SK-N-SH (cell line): ENCODE results near the gene CADM1. TPM values are rescaled to one million over a fixed set of nuclear protein-coding genes. Genes with fewer than 3 reads are reported as not detected.
A peak's percentile ranks its signal among the peaks of the same experiment; 100 is the strongest.

ENCODE experiments used
- CTCF ChIA-PET: fragments of 300-600, 350-600 bp; formaldehyde crosslinking; extraction: SDS; loops from one replicate; lab custom pipeline; 2021; lab: Yijun Ruan, JAX
- POLR2A ChIA-PET: fragments of 350-600 bp; sonication (Branson Sonifier 250); formaldehyde crosslinking; extraction: SDS; loops from one replicate; lab custom pipeline; 2020; ENCODE audit warnings: antibody characterized with exemption, inconsistent platforms; lab: Yijun Ruan, JAX
- DNase-seq: peaks from one replicate; pipeline ENCODE4 v3.0.0; 2012
- H2AFZ ChIP-seq: fragments of 200-600 bp; sonication (generic); 2 replicates; pipeline ENCODE4 v1.8.1; 2016; ENCODE audit warnings: antibody characterized with exemption, mild to moderate bottlenecking, low read depth
- H3F3A ChIP-seq: fragments of 200-600 bp; sonication (generic); replicated peaks from 2 replicates; pipeline ENCODE3; 2016; ENCODE audit warnings: antibody characterized with exemption, mild to moderate bottlenecking; ENCODE audit not compliant: insufficient read depth
- H3K27ac ChIP-seq, 2 experiments: fragments of 200-500 bp in 1 of 2; fragments of 200-600 bp in 1 of 2; sonication (Bioruptor generic) in 1 of 2; sonication (generic), shearing (Covaris generic) in 1 of 2; 2 replicates each; pipeline versions ENCODE4 v1.5.1 to v1.6.1; 2014 to 2016; ENCODE audit warnings: low read depth in 2 of 2, inconsistent platforms in 1 of 2, low read length in 1 of 2, mild to moderate bottlenecking in 1 of 2, mixed read lengths in 1 of 2
- H3K27me3 ChIP-seq: fragments of 200-600 bp; sonication (generic), shearing (Covaris generic); 2 replicates; pipeline ENCODE4 v1.6.1; 2016; ENCODE audit warnings: mixed run types; ENCODE audit not compliant: insufficient read depth
- H3K36me3 ChIP-seq, 2 experiments: fragments of 200-500 bp in 1 of 2; fragments of 200-600 bp in 1 of 2; sonication (Bioruptor generic) in 1 of 2; sonication (generic) in 1 of 2; replicated peaks in 1 of 2; 2 replicates each; pipeline versions ENCODE3 to v1.5.1; 2014 to 2016; ENCODE audit warnings: low read length in 1 of 2, mild to moderate bottlenecking in 1 of 2; ENCODE audit not compliant: insufficient read depth in 2 of 2, control insufficient read depth in 1 of 2
- H3K4me1 ChIP-seq, 2 experiments: fragments of 200-500 bp in 1 of 2; fragments of 200-600 bp in 1 of 2; sonication (Bioruptor generic) in 1 of 2; sonication (generic), shearing (Covaris generic) in 1 of 2; 2 replicates each; pipeline versions ENCODE4 v1.5.1 to v1.6.1; 2014 to 2016; ENCODE audit warnings: low read depth in 1 of 2, low read length in 1 of 2, mixed run types in 1 of 2; ENCODE audit not compliant: insufficient read depth in 2 of 2, control insufficient read depth in 1 of 2
- H3K4me2 ChIP-seq: fragments of 200-600 bp; sonication (generic), shearing (Covaris generic); 2 replicates; pipeline ENCODE4 v1.6.1; 2017; ENCODE audit warnings: mixed run types
- H3K4me3 ChIP-seq, 2 experiments: fragments of 200-500 bp in 1 of 2; fragments of 200-600 bp in 1 of 2; sonication (Bioruptor generic) in 1 of 2; sonication (generic), shearing (Covaris generic) in 1 of 2; 2 replicates each; pipeline versions ENCODE4 v1.5.1 to v1.8.1; 2014 to 2016; ENCODE audit warnings: low read depth in 2 of 2, inconsistent platforms in 1 of 2, low read length in 1 of 2, mild to moderate bottlenecking in 1 of 2, mixed read lengths in 1 of 2, moderate library complexity in 1 of 2
- H3K79me2 ChIP-seq: fragments of 200-600 bp; sonication (generic); 2 replicates; pipeline ENCODE4 v1.8.1; 2017; ENCODE audit warnings: mild to moderate bottlenecking; ENCODE audit not compliant: insufficient read depth
- H3K9ac ChIP-seq: fragments of 200-600 bp; sonication (generic); 2 replicates; pipeline ENCODE4 v1.6.1; 2017; ENCODE audit warnings: mixed run types
- H3K9me2 ChIP-seq: fragments of 200-600 bp; sonication (generic); 2 replicates; pipeline ENCODE4 v1.6.1; 2017; ENCODE audit warnings: mixed run types
- H3K9me3 ChIP-seq: fragments of 200-600 bp; sonication (generic); 2 replicates; pipeline ENCODE4 v1.6.1; 2017; ENCODE audit warnings: mixed run types, mild to moderate bottlenecking, moderate library complexity
- H4K20me1 ChIP-seq: fragments of 200-600 bp; sonication (generic); 2 replicates; pipeline ENCODE4 v1.6.1; 2017; ENCODE audit warnings: mild to moderate bottlenecking, mixed run types; ENCODE audit not compliant: insufficient read depth
- CTCF ChIP-seq: fragments of 200-600 bp; sonication (generic); IDR thresholded peaks from 2 replicates; pipeline ENCODE4 v1.6.1; 2017; ENCODE audit warnings: antibody characterized with exemption, mild to moderate bottlenecking, moderate library complexity
- ELF1 ChIP-seq: IDR thresholded peaks from 2 replicates; pipeline ENCODE4 v1.4.0; 2012
- EZH2phosphoT487 ChIP-seq: fragments of 200-600 bp; sonication (generic); IDR thresholded peaks from 2 replicates; pipeline ENCODE4 v1.6.1; 2017; ENCODE audit warnings: low read depth, mixed run types, mild to moderate bottlenecking, antibody characterized with exemption, moderate library complexity, borderline replicate concordance
- GATA2 ChIP-seq: sonication (generic); formaldehyde crosslinking; IDR thresholded peaks from 2 replicates; pipeline ENCODE4 v1.5.0; 2020; ENCODE audit warnings: mild to moderate bottlenecking, missing genetic modification reagents
- IRF3 ChIP-seq: fragments of 150-350 bp; IDR thresholded peaks from 2 replicates; pipeline ENCODE4 v1.6.1; 2016; ENCODE audit warnings: mild to moderate bottlenecking, low read depth, low read length
- MEF2A ChIP-seq: IDR thresholded peaks from 2 replicates; pipeline ENCODE4 v1.4.0; 2012; ENCODE audit warnings: low read depth, borderline replicate concordance
- NFIC ChIP-seq: IDR thresholded peaks from 2 replicates; pipeline ENCODE4 v1.4.0; 2012; ENCODE audit warnings: borderline replicate concordance
- NRF1 ChIP-seq: IDR thresholded peaks from 2 replicates; pipeline ENCODE4 v1.6.1; 2012; ENCODE audit warnings: low read depth, mild to moderate bottlenecking, low read length
- RAD21 ChIP-seq: IDR thresholded peaks from 2 replicates; pipeline ENCODE4 v1.6.1; 2012; ENCODE audit warnings: mild to moderate bottlenecking, low read length
- SMC3 ChIP-seq: IDR thresholded peaks from 2 replicates; pipeline ENCODE4 v1.6.1; 2012; ENCODE audit warnings: low read depth, low read length, improper control_type of control experiment
- TCF12 ChIP-seq: IDR thresholded peaks from 2 replicates; pipeline ENCODE4 v1.4.0; 2012
- USF1 ChIP-seq: IDR thresholded peaks from 2 replicates; pipeline ENCODE4 v1.4.0; 2012; ENCODE audit warnings: low read depth, borderline replicate concordance
- USF2 ChIP-seq: fragments of 150-350 bp; IDR thresholded peaks from 2 replicates; pipeline ENCODE4 v1.6.1; 2017; ENCODE audit warnings: antibody characterized with exemption, low read length, low read depth, borderline replicate concordance
- YY1 ChIP-seq: IDR thresholded peaks from 2 replicates; pipeline ENCODE4 v1.4.0; 2012; ENCODE audit warnings: low read depth, mild to moderate bottlenecking
- ZBTB33 ChIP-seq: IDR thresholded peaks from 2 replicates; pipeline ENCODE4 v1.4.0; 2012; ENCODE audit warnings: low read depth, borderline replicate concordance
- WGBS: methylation state at CpG from one replicate; pipeline ENCODE4 v1.1.6; 2017; ENCODE audit warnings: low lambda C conversion rate; 5-methylcytosine and 5-hydroxymethylcytosine counted together
- polyA plus RNA-seq, 3 experiments: library from polyadenylated mRNA; depleted of rRNA; stranded (reverse); fragments of >200 nt; gene quantifications; 2 replicates each; pipeline ENCODE4 v1.2.3, GENCODE V29; 2012

CADM1 gene
- polyA plus RNA-seq, 1 of the 3 experiments (the other 2 are of a cell fraction): 7.9 TPM

GRCh38 chr11:115334932-115335788 lies 169.1 kb downstream of the CADM1 start:
- ChIA-PET CTCF (interaction anchor here (0.6 to 2.3 kb wide), 25 partner anchors 10 to 743 kb away, joined by 3 to 22 read pairs (median 3); no protein-coding TSS in a partner anchor), POLR2A (interaction anchor here (0.7 kb wide), 1 partner anchor 168 kb away, joined by 4 read pairs; no protein-coding TSS in a partner anchor)
- Histone ChIP-seq H3K9me3 (no peaks in the 10 kb centered on the region), H3K27me3 (no peaks in the 10 kb centered on the region), H3K9ac (no peak overlapping the region), H3K4me2 (no peak overlapping the region), H3K36me3 (no peaks in the 10 kb centered on the region), H3K4me1 (peaks cover 0 to 6% of the 10 kb centered on the region in 2 experiments; a peak in 2 of 4 replicates), H4K20me1 (no peaks in the 10 kb centered on the region), H3K4me3 (no peak overlapping the region), H3F3A (no peaks in the 10 kb centered on the region), H3K79me2 (no peaks in the 10 kb centered on the region), H3K27ac (no peak overlapping the region), H3K9me2 (no peaks in the 10 kb centered on the region), H2AFZ (no peak overlapping the region)
- WGBS: 67% methylated on average over 3 of the region's 3 CpGs
- TF ChIP-seq USF2 (no peak), NRF1 (no peak), RAD21 (peak; percentile 83), CTCF (peak; percentile 85), SMC3 (peak; percentile 63)
- peak; percentile 21 for DNase-seq

GRCh38 chr11:115333949-115334348 lies 170.3 kb downstream of the CADM1 start:
- Histone ChIP-seq H3K4me2 (no peak overlapping the region), H3K4me1 (peaks cover 0 to 6% of the 10 kb centered on the region in 2 experiments; a peak in 2 of 4 replicates), H2AFZ (no peak overlapping the region), H3K9me3 (no peaks in the 10 kb centered on the region), H4K20me1 (no peaks in the 10 kb centered on the region), H3K79me2 (no peaks in the 10 kb centered on the region), H3K9ac (no peak overlapping the region), H3K9me2 (no peaks in the 10 kb centered on the region), H3K27me3 (no peaks in the 10 kb centered on the region), H3K4me3 (no peak overlapping the region), H3K36me3 (no peaks in the 10 kb centered on the region)
- ChIA-PET POLR2A (no interaction called here), CTCF (interaction anchor here (0.8 to 2.3 kb wide), 11 partner anchors 8 to 1358 kb away, joined by 3 to 22 read pairs (median 3); no protein-coding TSS in a partner anchor)
- DNase-seq: no peak
- TF ChIP-seq GATA2 (no peak), YY1 (no peak), ZBTB33 (no peak), TCF12 (no peak), ELF1 (no peak), USF1 (no peak), MEF2A (no peak), NRF1 (no peak), IRF3 (no peak), NFIC (no peak), EZH2phosphoT487 (no peak)
- TF ChIP-seq, all 33 proteins: peak for 0
- Histone ChIP-seq H3F3A (no peaks in the 10 kb centered on the region), H3K27ac (no peak overlapping the region)
- 62% methylated on average over 1 of the region's 1 CpG for WGBS
